CD4-positive, alpha-beta memory T cell (primary cell): ENCODE results near the gene PAH. TPM values are rescaled to one million over a fixed set of nuclear protein-coding genes. Genes with fewer than 3 reads are reported as not detected.

ENCODE experiments used
- CTCF ChIA-PET: fragments of 350-600 bp; sonication (Branson Sonifier 250); formaldehyde crosslinking; loops from one replicate; lab custom pipeline; 2021; ENCODE audit warnings: inconsistent platforms; ENCODE audit not compliant: partially characterized antibody; lab: Charles Lee
- POLR2A ChIA-PET: fragments of 350-600 bp; sonication (Branson Sonifier 250); formaldehyde crosslinking; loops from one replicate; lab custom pipeline; 2021; ENCODE audit not compliant: partially characterized antibody; lab: Charles Lee
- DNase-seq, 5 donors: peaks; one replicate each; pipeline versions ENCODE4 v3.0.0 to v3.0.0-alpha.2; 2020 to 2022; ENCODE audit warnings: mixed read lengths in 1 of 5
- H3K27ac ChIP-seq: one replicate; pipeline ENCODE4 v1.7.0; 2013; ENCODE audit warnings: low read depth, low read length
- H3K27me3 ChIP-seq: 2 replicates; pipeline ENCODE4 v1.7.0; 2013; ENCODE audit warnings: mild to moderate bottlenecking, low read length, moderate library complexity; ENCODE audit not compliant: insufficient read depth
- H3K36me3 ChIP-seq: 2 replicates; pipeline ENCODE4 v1.7.0; 2013; ENCODE audit warnings: mild to moderate bottlenecking, low read length, moderate library complexity; ENCODE audit not compliant: insufficient read depth
- H3K4me1 ChIP-seq: 2 replicates; pipeline ENCODE4 v1.7.0; 2013; ENCODE audit warnings: mild to moderate bottlenecking, low read length, moderate library complexity; ENCODE audit not compliant: insufficient read depth
- H3K4me3 ChIP-seq, 2 donors: one replicate each; pipeline ENCODE4 v1.7.0; 2013; ENCODE audit warnings: low read length in 2 of 2, mild to moderate bottlenecking in 1 of 2
- H3K9me3 ChIP-seq, 2 donors: one replicate each; pipeline ENCODE4 v1.7.0; 2013; ENCODE audit warnings: low read length in 2 of 2, control low read depth in 1 of 2; ENCODE audit not compliant: control insufficient read depth in 1 of 2
- H3K27ac Mint-ChIP-seq, 7 donors: one replicate each; pipeline ENCODE4 v1.8.0; 2020 to 2021; ENCODE audit warnings: mixed read lengths in 7 of 7, mild to moderate bottlenecking in 6 of 7, inconsistent platforms in 3 of 7, moderate library complexity in 3 of 7
- H3K27me3 Mint-ChIP-seq, 2 donors: one replicate each; pipeline ENCODE4 v1.8.0; 2020 to 2021; ENCODE audit warnings: mixed read lengths in 2 of 2
- H3K36me3 Mint-ChIP-seq, 2 donors: one replicate each; pipeline ENCODE4 v1.8.0; 2020 to 2021; ENCODE audit warnings: mixed read lengths in 2 of 2, inconsistent platforms in 1 of 2, mild to moderate bottlenecking in 1 of 2
- H3K4me1 Mint-ChIP-seq, 4 donors: one replicate each; pipeline ENCODE4 v1.8.0; 2020 to 2021; ENCODE audit warnings: mixed read lengths in 4 of 4, mild to moderate bottlenecking in 1 of 4
- H3K4me3 Mint-ChIP-seq, 8 donors: one replicate each; pipeline ENCODE4 v1.8.0; 2020 to 2021; ENCODE audit warnings: mixed read lengths in 8 of 8, mild to moderate bottlenecking in 7 of 8, moderate library complexity in 6 of 8, inconsistent platforms in 3 of 8
- H3K9me3 Mint-ChIP-seq, 8 donors: one replicate each; pipeline ENCODE4 v1.8.0; 2020 to 2021; ENCODE audit warnings: mixed read lengths in 8 of 8, mild to moderate bottlenecking in 5 of 8, inconsistent platforms in 3 of 8, moderate library complexity in 1 of 8
- intact Hi-C: fragments of 100-400 bp; cut with micrococcal nuclease; formaldehyde crosslinking; loops from one replicate; pipeline ENCODE4 v1.15.1; 2023
- polyA plus RNA-seq, 2 donors: library from polyadenylated mRNA; unstranded; fragments of 300-500 nt; fragmentation: Illumina TruSeq; gene quantifications; one replicate each; pipeline ENCODE4 v1.2.3, GENCODE V29; 2021
- total RNA-seq, 2 experiments: library from RNA; stranded (reverse); gene quantifications; one replicate each; pipeline ENCODE4 v1.2.3, GENCODE V29; 2021

The PAH gene
- total and polyA plus RNA-seq, 4 experiments from 2014 or later: not detected

DNA sequence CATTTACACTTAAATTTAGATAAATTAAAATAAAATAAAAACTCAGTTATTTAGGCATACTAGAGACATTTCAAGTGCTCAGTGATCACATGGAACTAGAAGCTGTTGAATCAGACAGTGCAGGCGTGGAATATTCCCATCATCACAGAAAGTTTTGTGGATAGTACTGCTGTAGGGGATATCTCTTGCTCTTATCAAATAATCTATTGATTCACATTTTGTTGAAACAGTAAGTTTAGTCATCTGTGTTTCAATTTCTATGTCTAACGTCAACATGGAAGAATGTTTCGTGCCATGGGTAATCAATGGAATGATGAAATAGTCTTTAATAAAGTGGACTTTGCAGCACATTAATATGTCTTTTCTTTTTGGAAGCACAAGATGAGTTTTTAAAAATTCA is 108.6 kb downstream of the PAH start:
- Mint-ChIP-seq H3K27ac (no peak overlapping the region), H3K27me3 (peaks cover 0 to 4% of the 10 kb centered on the region in 2 donors), H3K36me3 (no peaks in the 10 kb centered on the region), H3K9me3 (peaks cover 0 to 6% (median 0%) of the 10 kb centered on the region in 8 donors), H3K4me1 (no peaks in the 10 kb centered on the region), H3K4me3 (no peak overlapping the region)
- ChIA-PET CTCF (no interaction called here), POLR2A (no interaction called here)
- no peaks in the 10 kb centered on the region for H3K4me1 ChIP-seq
- no peak for DNase-seq
- intact Hi-C loops: no loop called here
- no peaks in the 10 kb centered on the region for H3K36me3 ChIP-seq
- H3K9me3 ChIP-seq: no peaks in the 10 kb centered on the region
- no peaks in the 10 kb centered on the region for H3K27me3 ChIP-seq
- no peak overlapping the region for H3K27ac ChIP-seq
- H3K4me3 ChIP-seq: no peak overlapping the region

DNA sequence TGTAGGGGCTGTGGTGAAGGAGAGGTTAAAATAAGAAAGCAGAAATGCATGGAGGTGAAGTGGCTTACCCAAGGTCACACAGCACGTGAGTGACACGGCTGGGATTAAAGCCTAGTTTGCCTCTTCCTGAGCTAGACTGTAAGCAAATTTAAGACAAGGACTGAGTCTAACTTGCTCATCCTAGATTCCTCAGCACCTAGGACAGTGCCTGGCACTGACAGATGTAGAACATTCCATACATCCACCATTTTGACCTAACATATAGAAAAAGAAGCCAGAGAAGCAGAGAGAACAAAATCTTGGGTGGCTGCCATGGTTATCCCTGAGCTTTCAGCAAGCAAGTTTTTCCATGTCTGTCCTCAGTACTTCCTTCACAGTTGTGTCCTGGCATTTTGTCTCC is 110.5 kb downstream of the PAH start:
- H3K9me3 ChIP-seq: no peaks in the 10 kb centered on the region
- no peaks in the 10 kb centered on the region for H3K4me1 ChIP-seq
- no peak overlapping the region for H3K27ac Mint-ChIP-seq
- H3K4me3 ChIP-seq: no peak overlapping the region
- no peaks in the 10 kb centered on the region for H3K36me3 Mint-ChIP-seq
- H3K4me3 Mint-ChIP-seq: no peak overlapping the region
- no peak overlapping the region for H3K27ac ChIP-seq
- no peak for DNase-seq
- no peaks in the 10 kb centered on the region for H3K27me3 ChIP-seq
- intact Hi-C loops: no loop called here
- ChIA-PET CTCF (no interaction called here), POLR2A (no interaction called here)
- no peaks in the 10 kb centered on the region for H3K36me3 ChIP-seq
- no peaks in the 10 kb centered on the region for H3K4me1 Mint-ChIP-seq
- peaks cover 0 to 6% (median 0%) of the 10 kb centered on the region in 8 donors for H3K9me3 Mint-ChIP-seq
- H3K27me3 Mint-ChIP-seq: no peaks in the 10 kb centered on the region

DNA sequence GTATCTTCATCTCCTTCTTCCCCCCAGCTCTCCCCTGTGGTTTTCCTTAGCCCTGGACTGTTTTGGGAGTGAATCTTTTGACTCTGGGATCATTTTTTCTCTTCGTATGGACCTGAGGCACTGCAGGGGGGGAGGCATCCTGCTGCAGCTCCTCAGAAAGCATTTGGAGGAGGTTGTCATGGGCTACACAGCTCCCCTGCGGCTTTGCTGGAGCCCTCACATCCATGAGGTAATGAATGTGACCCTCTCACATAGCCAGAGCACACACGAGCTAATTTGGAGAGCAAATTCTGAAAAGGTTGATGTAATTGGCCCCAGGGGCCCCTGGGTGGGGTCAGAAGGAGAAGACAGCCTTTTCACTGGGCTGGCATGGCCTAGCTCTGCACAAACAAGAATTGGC is 110.9 kb downstream of the PAH start:
- Histone ChIP-seq H3K27ac (no peak overlapping the region), H3K27me3 (no peaks in the 10 kb centered on the region), H3K9me3 (no peaks in the 10 kb centered on the region), H3K36me3 (no peaks in the 10 kb centered on the region), H3K4me3 (no peak overlapping the region), H3K4me1 (no peaks in the 10 kb centered on the region)
- POLR2A ChIA-PET: no interaction called here
- no peak overlapping the region for H3K27ac Mint-ChIP-seq
- CTCF ChIA-PET: no interaction called here
- intact Hi-C loops: no loop called here
- no peak overlapping the region for H3K4me3 Mint-ChIP-seq
- peaks cover 0 to 6% (median 0%) of the 10 kb centered on the region in 8 donors for H3K9me3 Mint-ChIP-seq
- no peak for DNase-seq
- H3K36me3 Mint-ChIP-seq: no peaks in the 10 kb centered on the region
- H3K4me1 Mint-ChIP-seq: no peaks in the 10 kb centered on the region
- no peaks in the 10 kb centered on the region for H3K27me3 Mint-ChIP-seq

DNA sequence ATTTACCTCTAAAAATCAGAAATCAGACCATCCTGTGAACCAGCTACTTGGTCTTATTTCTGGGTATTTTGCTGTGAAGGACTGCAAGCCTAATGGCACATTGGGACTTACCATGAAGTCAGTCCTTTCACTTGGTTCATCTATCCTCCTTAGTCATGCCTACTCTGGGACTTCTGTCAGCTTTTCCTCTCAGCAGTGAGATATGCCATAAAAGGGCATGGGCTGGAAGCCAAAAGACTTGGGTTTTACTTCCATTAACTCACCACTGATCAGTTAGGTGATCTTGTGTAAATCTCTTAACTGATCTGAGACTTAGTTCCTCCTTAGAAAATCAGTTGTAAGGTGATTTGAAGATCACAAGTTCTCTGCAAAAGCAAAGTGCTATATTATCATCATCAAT is 116.5 kb downstream of the PAH start:
- no peaks in the 10 kb centered on the region for H3K27me3 Mint-ChIP-seq
- Histone ChIP-seq H3K36me3 (no peaks in the 10 kb centered on the region), H3K27ac (no peak overlapping the region), H3K4me1 (no peaks in the 10 kb centered on the region), H3K9me3 (no peaks in the 10 kb centered on the region), H3K4me3 (no peak overlapping the region), H3K27me3 (no peaks in the 10 kb centered on the region)
- peaks cover 0 to 3% (median 0%) of the 10 kb centered on the region in 8 donors for H3K9me3 Mint-ChIP-seq
- no peak overlapping the region for H3K27ac Mint-ChIP-seq
- no peak for DNase-seq
- ChIA-PET POLR2A (no interaction called here), CTCF (no interaction called here)
- intact Hi-C loops: no loop called here
- H3K4me1 Mint-ChIP-seq: no peaks in the 10 kb centered on the region
- H3K4me3 Mint-ChIP-seq: no peak overlapping the region
- no peaks in the 10 kb centered on the region for H3K36me3 Mint-ChIP-seq

DNA sequence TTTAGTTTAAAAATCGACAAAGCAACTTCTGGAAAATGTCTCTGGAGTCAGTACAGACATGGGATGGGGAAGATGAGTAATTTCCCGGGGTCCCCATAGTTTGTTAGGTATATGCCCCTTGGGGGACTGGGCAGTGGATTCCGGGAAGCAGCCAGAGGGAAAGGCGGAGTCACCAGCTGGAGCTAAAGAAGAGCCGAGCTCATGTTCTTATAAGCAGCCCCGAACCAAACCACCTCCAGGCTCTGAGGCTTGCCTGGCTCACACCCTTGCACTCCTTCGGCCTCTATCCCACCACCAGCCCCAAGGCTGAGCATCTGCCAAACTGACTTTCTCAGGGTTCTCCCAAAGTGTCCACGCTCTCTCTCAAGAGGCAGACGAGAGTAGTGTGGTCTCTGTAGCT is 117.8 kb downstream of the PAH start:
- H3K36me3 ChIP-seq: no peaks in the 10 kb centered on the region
- H3K27me3 ChIP-seq: no peaks in the 10 kb centered on the region
- Mint-ChIP-seq H3K27me3 (no peaks in the 10 kb centered on the region), H3K36me3 (no peaks in the 10 kb centered on the region), H3K9me3 (peaks cover 0 to 5% (median 0%) of the 10 kb centered on the region in 8 donors), H3K4me1 (no peaks in the 10 kb centered on the region), H3K4me3 (no peak overlapping the region), H3K27ac (no peak overlapping the region)
- no peaks in the 10 kb centered on the region for H3K4me1 ChIP-seq
- no peaks in the 10 kb centered on the region for H3K9me3 ChIP-seq
- H3K4me3 ChIP-seq: no peak overlapping the region
- no peak for DNase-seq
- intact Hi-C loops: no loop called here
- ChIA-PET CTCF (no interaction called here), POLR2A (no interaction called here)
- H3K27ac ChIP-seq: no peak overlapping the region

DNA sequence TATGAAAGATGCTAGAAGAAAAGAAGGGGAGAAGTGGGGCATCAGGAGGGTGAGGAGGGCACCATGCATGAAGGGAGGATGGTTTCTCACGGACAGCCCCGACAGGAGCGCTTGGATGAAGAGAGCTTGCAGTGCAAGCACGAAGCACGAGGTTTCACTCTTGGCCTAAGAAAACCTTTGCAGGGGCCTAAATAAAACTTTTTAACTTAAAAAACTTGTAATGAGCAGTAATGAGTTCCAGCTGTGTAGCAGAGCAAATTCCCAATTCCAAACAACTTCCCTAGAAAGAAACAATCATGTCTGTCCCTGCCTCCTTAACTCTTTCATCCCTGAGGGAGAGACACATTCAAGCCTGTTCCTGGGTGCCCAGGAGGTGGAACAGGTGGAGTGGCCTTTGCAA is 119.5 kb downstream of the PAH start:
- H3K27ac Mint-ChIP-seq: no peak overlapping the region
- H3K36me3 ChIP-seq: no peaks in the 10 kb centered on the region
- H3K4me3 ChIP-seq: no peak overlapping the region
- H3K4me1 ChIP-seq: no peaks in the 10 kb centered on the region
- POLR2A ChIA-PET: no interaction called here
- H3K4me3 Mint-ChIP-seq: no peak overlapping the region
- intact Hi-C loops: no loop called here
- CTCF ChIA-PET: no interaction called here
- no peaks in the 10 kb centered on the region for H3K4me1 Mint-ChIP-seq
- no peaks in the 10 kb centered on the region for H3K9me3 ChIP-seq
- H3K27ac ChIP-seq: no peak overlapping the region
- no peak for DNase-seq
- H3K27me3 Mint-ChIP-seq: peaks cover 0 to 3% of the 10 kb centered on the region in 2 donors
- no peaks in the 10 kb centered on the region for H3K27me3 ChIP-seq
- peaks cover 0 to 2% (median 0%) of the 10 kb centered on the region in 8 donors for H3K9me3 Mint-ChIP-seq
- H3K36me3 Mint-ChIP-seq: no peaks in the 10 kb centered on the region

DNA sequence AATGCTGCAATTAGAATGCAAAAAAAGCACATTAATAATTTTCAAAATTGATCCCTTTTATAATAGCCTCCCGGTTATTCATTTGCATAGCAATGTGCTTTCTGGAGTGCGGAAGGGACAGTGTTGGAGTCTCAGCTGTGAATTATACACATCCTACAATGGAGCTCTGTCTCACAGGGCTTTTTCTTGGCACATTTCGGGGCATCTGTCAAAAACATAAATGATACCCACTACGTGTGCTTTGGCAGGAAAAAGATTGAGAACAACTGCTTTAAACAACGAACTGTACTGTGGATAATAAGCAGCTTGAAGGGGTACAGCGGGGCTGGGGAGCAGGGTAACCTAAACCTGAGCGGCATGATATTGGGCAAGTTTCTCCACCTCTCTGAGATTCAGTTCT is 123.1 kb downstream of the PAH start:
- Histone ChIP-seq H3K9me3 (no peaks in the 10 kb centered on the region), H3K4me3 (no peak overlapping the region), H3K36me3 (no peaks in the 10 kb centered on the region), H3K4me1 (no peaks in the 10 kb centered on the region), H3K27ac (no peak overlapping the region), H3K27me3 (no peaks in the 10 kb centered on the region)
- intact Hi-C loops: no loop called here
- no peak overlapping the region for H3K4me3 Mint-ChIP-seq
- POLR2A ChIA-PET: no interaction called here
- no peak overlapping the region for H3K27ac Mint-ChIP-seq
- H3K36me3 Mint-ChIP-seq: no peaks in the 10 kb centered on the region
- no peak for DNase-seq
- no peaks in the 10 kb centered on the region for H3K4me1 Mint-ChIP-seq
- H3K27me3 Mint-ChIP-seq: peaks cover 1 to 3% of the 10 kb centered on the region in 2 donors
- CTCF ChIA-PET: no interaction called here
- peaks cover 0 to 2% (median 0%) of the 10 kb centered on the region in 8 donors for H3K9me3 Mint-ChIP-seq
